ENCODE results near the gene ZCCHC3.

Gene ZCCHC3

DNA sequence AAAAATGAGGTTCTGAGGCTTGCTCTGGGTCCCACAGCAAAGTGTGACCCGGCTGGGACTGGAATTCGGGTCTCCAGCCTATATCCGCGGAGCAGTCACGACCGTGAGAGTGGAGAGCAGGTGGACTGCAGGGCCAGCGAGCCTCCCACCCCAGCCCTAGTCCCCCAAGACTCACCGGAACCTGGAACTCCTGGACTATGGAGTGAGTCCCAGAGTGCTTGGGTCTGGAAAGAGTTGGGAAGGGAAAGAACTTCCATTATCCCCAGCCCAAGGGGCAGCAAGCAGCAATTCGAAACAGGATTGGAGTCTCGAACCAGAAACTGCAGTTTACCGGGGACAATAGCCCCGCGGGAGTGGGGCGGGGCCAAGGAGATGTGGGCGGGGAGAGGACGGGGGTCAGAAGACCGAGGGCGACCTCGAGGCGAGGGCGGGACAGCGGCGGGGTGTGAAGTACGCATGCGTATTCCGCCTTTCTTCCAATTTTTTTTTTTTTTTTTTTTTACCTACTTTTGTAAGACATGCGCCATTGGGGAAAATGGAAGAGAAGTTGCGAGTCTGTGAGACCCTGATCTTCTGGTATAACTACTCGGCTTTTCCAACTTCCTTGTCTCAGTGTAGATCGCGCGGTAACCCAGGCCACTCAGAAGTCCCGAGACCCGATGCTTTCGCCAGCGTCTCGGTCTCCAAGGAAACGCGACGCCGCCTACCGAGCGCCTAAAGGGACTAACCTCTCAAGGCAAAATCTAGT lies 7.1 kb upstream of the ZCCHC3 start, which contains the start of gene C20orf96:
TSS of gene C20orf96 (minus strand) at position 667 of the 748 bp plus-strand sequence. CDS start at position 527, 140 bp downstream.
- H2BK120ac ChIP-seq (ENCODE audit: insufficient read depth, low read length, poor library complexity): peak within 1 kb of the TSS; percentile 70
- peak within 1 kb of the TSS; percentile 99 for H2AFZ ChIP-seq (ENCODE audit: insufficient read depth, low read length, poor library complexity)
- H2AK5ac ChIP-seq (ENCODE audit: low read length): peak within 1 kb of the TSS; percentile 44
- H3K23ac ChIP-seq (ENCODE audit: low read length): no peak within 1 kb of the TSS
- no peaks in the 10 kb centered on the region for H3K36me3 ChIP-seq (ENCODE audit: control insufficient read depth in 1 of 2, insufficient read depth in 2 of 2, low read length in 2 of 2)
- peak within 1 kb of the TSS; percentile 68 for H3K14ac ChIP-seq (ENCODE audit: low read length)
- peak within 1 kb of the TSS; percentile 78 for H3K18ac ChIP-seq (ENCODE audit: low read length)
- no peak within 1 kb of the TSS for H2BK12ac ChIP-seq (ENCODE audit: low read length)
- H3K27me3 ChIP-seq (ENCODE audit: insufficient read depth, low read length): no peaks in the 10 kb centered on the region
- H3K4me1 ChIP-seq (ENCODE audit: control insufficient read depth in 1 of 2, insufficient read depth in 2 of 2, low read length in 2 of 2): peaks cover 0 to 8% of the 10 kb centered on the region in 2 experiments
- peaks cover 3% of the 10 kb centered on the region for H3K79me1 ChIP-seq (ENCODE audit: low read length)
- peak within 1 kb of the TSS; percentile 77 for H3K4me2 ChIP-seq (ENCODE audit: low read length)
- H4K12ac ChIP-seq (ENCODE audit: low read depth, low read length): peak within 1 kb of the TSS; percentile 88
- no peaks in the 10 kb centered on the region for H3K9me3 ChIP-seq (ENCODE audit: insufficient read depth, low read depth, low read length)
- H4K91ac ChIP-seq (ENCODE audit: low read depth, low read length): peak within 1 kb of the TSS; percentile 75
- peak within 1 kb of the TSS; percentile 95 for H3K9ac ChIP-seq (ENCODE audit: low read length)
- peak within 1 kb of the TSS; percentile 61 for H3K4ac ChIP-seq (ENCODE audit: low read depth, low read length)
- no peak within 1 kb of the TSS for H3K27ac ChIP-seq (ENCODE audit: low read depth, low read length)
- H4K8ac ChIP-seq (ENCODE audit: low read depth, low read length): peak within 1 kb of the TSS; percentile 90
- H3K79me2 ChIP-seq (ENCODE audit: control insufficient read depth, insufficient read depth, low read length, poor library complexity): peaks cover 3% of the 10 kb centered on the region
- peak; percentile 94 to 96 for DNase-seq
- H2BK5ac ChIP-seq (ENCODE audit: low read depth, low read length, poor library complexity): peak within 1 kb of the TSS; percentile 34
- no CpG with 5 or more reads among the region's 43 CpGs for WGBS (ENCODE audit: extremely low coverage, insufficient coverage, insufficient read length)
- H3K4me3 ChIP-seq (ENCODE audit: low read depth, low read length): peak within 1 kb of the TSS; percentile 80

DNA sequence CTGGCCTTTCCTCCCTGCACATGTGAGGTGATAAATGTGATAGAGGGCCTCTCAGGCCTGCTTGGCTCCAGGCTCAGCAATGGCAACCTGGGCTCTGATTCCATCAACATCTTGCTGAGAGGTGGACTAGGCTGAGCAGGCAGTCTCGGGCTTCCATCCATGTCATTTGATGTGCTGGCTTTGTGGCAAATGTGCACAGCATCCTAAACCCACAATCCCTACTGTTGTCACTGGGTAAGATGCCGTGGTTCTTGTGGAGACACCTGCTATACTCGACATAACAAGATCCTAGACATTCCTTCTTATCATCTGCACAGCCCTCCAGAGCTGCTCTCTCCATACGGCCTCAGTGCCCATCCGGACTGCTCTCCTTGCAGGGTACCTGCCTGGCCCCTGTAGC lies 2.8 kb upstream of the ZCCHC3 start:
- Histone ChIP-seq H4K91ac (ENCODE audit: low read depth, low read length) (no peak overlapping the region), H3K36me3 (ENCODE audit: control insufficient read depth in 1 of 2, insufficient read depth in 2 of 2, low read length in 2 of 2) (no peaks in the 10 kb centered on the region), H4K12ac (ENCODE audit: low read depth, low read length) (no peak overlapping the region), H3K79me2 (ENCODE audit: control insufficient read depth, insufficient read depth, low read length, poor library complexity) (peaks cover 14% of the 10 kb centered on the region), H2AFZ (ENCODE audit: insufficient read depth, low read length, poor library complexity) (no peak overlapping the region), H3K14ac (ENCODE audit: low read length) (no peak overlapping the region), H3K4me1 (ENCODE audit: control insufficient read depth in 1 of 2, insufficient read depth in 2 of 2, low read length in 2 of 2) (peaks cover 6 to 19% of the 10 kb centered on the region in 2 experiments), H3K23ac (ENCODE audit: low read length) (no peak overlapping the region), H3K4ac (ENCODE audit: low read depth, low read length) (no peak overlapping the region), H3K9ac (ENCODE audit: low read length) (no peak overlapping the region), H3K27ac (ENCODE audit: low read depth, low read length) (no peak overlapping the region), H2BK12ac (ENCODE audit: low read length) (no peak overlapping the region), H3K79me1 (ENCODE audit: low read length) (peaks cover 14% of the 10 kb centered on the region), H3K4me3 (ENCODE audit: low read depth, low read length) (no peak overlapping the region), H3K4me2 (ENCODE audit: low read length) (no peak overlapping the region), H4K8ac (ENCODE audit: low read depth, low read length) (no peak overlapping the region), H2BK120ac (ENCODE audit: insufficient read depth, low read length, poor library complexity) (no peak overlapping the region), H3K18ac (ENCODE audit: low read length) (no peak overlapping the region), H2BK5ac (ENCODE audit: low read depth, low read length, poor library complexity) (no peak overlapping the region), H3K27me3 (ENCODE audit: insufficient read depth, low read length) (no peaks in the 10 kb centered on the region), H3K9me3 (ENCODE audit: insufficient read depth, low read depth, low read length) (peaks cover 2% of the 10 kb centered on the region), H2AK5ac (ENCODE audit: low read length) (no peak overlapping the region)
- DNase-seq: no peak
- no CpG with 5 or more reads among the region's 5 CpGs for WGBS (ENCODE audit: extremely low coverage, insufficient coverage, insufficient read length)

DNA sequence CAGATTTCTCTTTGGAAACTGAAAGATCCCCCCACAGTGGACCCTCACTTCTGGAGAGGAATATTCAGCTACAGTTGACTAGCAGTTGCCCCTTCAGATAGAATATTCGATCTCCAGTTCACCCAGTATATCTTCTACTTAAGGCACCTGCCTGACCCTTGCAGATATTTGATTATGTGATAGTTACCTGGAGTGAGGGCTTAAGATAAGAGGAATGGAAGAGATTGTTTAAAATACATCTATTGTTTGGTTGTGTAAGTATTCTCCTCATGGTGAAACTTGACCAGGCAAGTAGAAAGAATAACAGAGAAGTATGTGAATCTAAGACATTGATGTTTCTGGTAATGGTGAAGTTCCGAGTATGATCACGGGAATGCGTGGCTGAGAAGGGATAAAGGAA lies 1.6 kb upstream of the ZCCHC3 start:
- Histone ChIP-seq H3K9me3 (ENCODE audit: insufficient read depth, low read depth, low read length) (peaks cover 2% of the 10 kb centered on the region), H4K91ac (ENCODE audit: low read depth, low read length) (no peak overlapping the region), H2BK120ac (ENCODE audit: insufficient read depth, low read length, poor library complexity) (no peak overlapping the region), H3K14ac (ENCODE audit: low read length) (no peak overlapping the region), H3K27ac (ENCODE audit: low read depth, low read length) (no peak overlapping the region), H4K12ac (ENCODE audit: low read depth, low read length) (no peak overlapping the region), H2BK5ac (ENCODE audit: low read depth, low read length, poor library complexity) (no peak overlapping the region), H2AK5ac (ENCODE audit: low read length) (no peak overlapping the region), H3K79me1 (ENCODE audit: low read length) (peaks cover 11% of the 10 kb centered on the region), H3K4ac (ENCODE audit: low read depth, low read length) (no peak overlapping the region), H2BK12ac (ENCODE audit: low read length) (no peak overlapping the region), H2AFZ (ENCODE audit: insufficient read depth, low read length, poor library complexity) (no peak overlapping the region), H3K18ac (ENCODE audit: low read length) (no peak overlapping the region), H3K9ac (ENCODE audit: low read length) (no peak overlapping the region), H3K79me2 (ENCODE audit: control insufficient read depth, insufficient read depth, low read length, poor library complexity) (peaks cover 11% of the 10 kb centered on the region), H3K4me3 (ENCODE audit: low read depth, low read length) (no peak overlapping the region), H3K27me3 (ENCODE audit: insufficient read depth, low read length) (no peaks in the 10 kb centered on the region), H3K23ac (ENCODE audit: low read length) (no peak overlapping the region), H3K4me1 (ENCODE audit: control insufficient read depth in 1 of 2, insufficient read depth in 2 of 2, low read length in 2 of 2) (peaks cover 13 to 19% of the 10 kb centered on the region in 2 experiments), H4K8ac (ENCODE audit: low read depth, low read length) (no peak overlapping the region), H3K36me3 (ENCODE audit: control insufficient read depth in 1 of 2, insufficient read depth in 2 of 2, low read length in 2 of 2) (no peaks in the 10 kb centered on the region), H3K4me2 (ENCODE audit: low read length) (no peak overlapping the region)
- no peak for DNase-seq
- WGBS (ENCODE audit: extremely low coverage, insufficient coverage, insufficient read length): no CpG with 5 or more reads among the region's 4 CpGs

DNA sequence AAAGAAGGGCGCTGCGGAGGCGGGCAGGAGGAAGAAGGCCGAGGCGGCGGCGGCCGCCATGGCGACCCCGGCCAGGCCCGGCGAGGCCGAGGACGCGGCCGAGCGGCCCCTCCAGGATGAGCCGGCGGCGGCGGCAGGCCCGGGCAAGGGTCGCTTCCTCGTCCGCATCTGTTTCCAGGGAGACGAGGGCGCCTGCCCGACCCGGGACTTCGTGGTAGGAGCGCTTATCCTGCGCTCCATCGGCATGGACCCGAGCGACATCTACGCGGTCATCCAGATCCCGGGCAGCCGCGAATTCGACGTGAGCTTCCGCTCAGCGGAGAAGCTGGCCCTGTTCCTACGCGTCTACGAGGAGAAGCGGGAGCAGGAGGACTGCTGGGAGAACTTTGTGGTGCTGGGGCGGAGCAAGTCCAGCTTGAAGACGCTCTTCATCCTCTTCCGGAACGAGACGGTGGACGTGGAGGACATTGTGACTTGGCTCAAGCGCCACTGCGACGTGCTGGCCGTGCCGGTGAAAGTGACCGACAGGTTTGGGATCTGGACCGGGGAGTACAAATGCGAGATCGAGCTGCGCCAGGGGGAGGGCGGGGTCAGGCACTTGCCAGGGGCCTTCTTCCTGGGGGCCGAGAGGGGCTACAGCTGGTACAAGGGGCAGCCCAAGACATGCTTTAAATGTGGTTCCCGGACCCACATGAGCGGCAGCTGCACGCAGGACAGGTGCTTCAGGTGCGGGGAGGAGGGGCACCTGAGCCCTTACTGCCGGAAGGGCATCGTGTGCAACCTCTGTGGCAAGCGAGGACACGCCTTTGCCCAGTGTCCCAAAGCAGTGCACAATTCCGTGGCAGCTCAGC lies 780 bp downstream of the ZCCHC3 start:
- Histone ChIP-seq H2AFZ (ENCODE audit: insufficient read depth, low read length, poor library complexity) (peak overlapping the region; percentile 57), H3K9me3 (ENCODE audit: insufficient read depth, low read depth, low read length) (peaks cover 2% of the 10 kb centered on the region), H3K79me2 (ENCODE audit: control insufficient read depth, insufficient read depth, low read length, poor library complexity) (peaks cover 11% of the 10 kb centered on the region), H4K12ac (ENCODE audit: low read depth, low read length) (peak overlapping the region; percentile 72), H3K18ac (ENCODE audit: low read length) (peak overlapping the region; percentile 81), H3K4me2 (ENCODE audit: low read length) (peak overlapping the region; percentile 92), H3K23ac (ENCODE audit: low read length) (peak overlapping the region; percentile 22), H3K27ac (ENCODE audit: low read depth, low read length) (peak overlapping the region; percentile 92), H3K4me1 (ENCODE audit: control insufficient read depth in 1 of 2, insufficient read depth in 2 of 2, low read length in 2 of 2) (peaks cover 18 to 21% of the 10 kb centered on the region in 2 experiments), H2BK5ac (ENCODE audit: low read depth, low read length, poor library complexity) (peak overlapping the region; percentile 99), H4K8ac (ENCODE audit: low read depth, low read length) (peak overlapping the region; percentile 99), H2BK12ac (ENCODE audit: low read length) (no peak overlapping the region), H3K9ac (ENCODE audit: low read length) (peak overlapping the region; percentile 99), H3K4ac (ENCODE audit: low read depth, low read length) (peak overlapping the region; percentile 73), H3K27me3 (ENCODE audit: insufficient read depth, low read length) (no peaks in the 10 kb centered on the region), H2BK120ac (ENCODE audit: insufficient read depth, low read length, poor library complexity) (peak overlapping the region; percentile 95), H2AK5ac (ENCODE audit: low read length) (peak overlapping the region; percentile 80), H3K36me3 (ENCODE audit: control insufficient read depth in 1 of 2, insufficient read depth in 2 of 2, low read length in 2 of 2) (no peaks in the 10 kb centered on the region), H3K4me3 (ENCODE audit: low read depth, low read length) (peak overlapping the region; percentile 84), H3K14ac (ENCODE audit: low read length) (peak overlapping the region; percentile 85), H3K79me1 (ENCODE audit: low read length) (peaks cover 11% of the 10 kb centered on the region), H4K91ac (ENCODE audit: low read depth, low read length) (peak overlapping the region; percentile 95)
- no CpG with 5 or more reads among the region's 75 CpGs for WGBS (ENCODE audit: extremely low coverage, insufficient coverage, insufficient read length)
- DNase-seq: peak; percentile 50 to 53

Data from trophoblast cell (in vitro differentiated cells and primary cell).